CD4-positive, alpha-beta T cell treated with Interleukin-6 for 4 hours (primary cell): ENCODE measurements around the gene TMEM35A.
A peak's percentile ranks its signal among the peaks of the same experiment; 100 is the strongest.
"Not testable (repeated sequence)": the region's sequence is repeated elsewhere in the genome, so short reads cannot be mapped to it uniquely, and the experiment has no call there.

Experiments
- DNase-seq: peaks from one replicate; pipeline ENCODE4 v3.0.0-alpha.2; 2020; ENCODE audit warnings: mixed read lengths

TMEM35A gene

GRCh38 chrX:101078716-101079598 lies at the start of gene TMEM35A:
TSS of gene TMEM35A (plus strand) at chrX:101078879. CDS start at chrX:101079003, 124 bp downstream.
- no peak for DNase-seq

- no peak for DNase-seq
Observed at GRCh38 chrX:101029665-101030064, 49.0 kb upstream of the TMEM35A start.

GRCh38 chrX:101037231-101037630 lies 41.4 kb upstream of the TMEM35A start:
- DNase-seq, result no peak

GRCh38 chrX:101040197-101040596 lies 38.5 kb upstream of the TMEM35A start:
- no peak for DNase-seq

GRCh38 chrX:101051153-101051548 lies 27.5 kb upstream of the TMEM35A start:
- DNase-seq, result peak; percentile 2

GRCh38 chrX:101051549-101052302 lies 27.0 kb upstream of the TMEM35A start, which contains the start of gene TRMT2B:
TSS of gene TRMT2B (minus strand) at chrX:101052111. CDS start at chrX:101042289, 9,822 bp downstream.
- peak; percentile 87 for DNase-seq

- DNase-seq, result not testable (repeated sequence)
Observed at GRCh38 chrX:101056551-101056950, 22.1 kb upstream of the TMEM35A start.

- no peak for DNase-seq
Observed at GRCh38 chrX:101057093-101057714, 21.5 kb upstream of the TMEM35A start.

- DNase-seq, result no peak
Observed at GRCh38 chrX:101062176-101062575, 16.5 kb upstream of the TMEM35A start.

- DNase-seq, result no peak
Observed at GRCh38 chrX:101071582-101071981, 7.1 kb upstream of the TMEM35A start.

GRCh38 chrX:101079736-101080270 lies 1.1 kb downstream of the TMEM35A start:
- DNase-seq, result no peak

GRCh38 chrX:101080326-101081124 lies 1.8 kb downstream of the TMEM35A start:
- DNase-seq, result no peak

GRCh38 chrX:101081231-101081630 lies 2.6 kb downstream of the TMEM35A start:
- DNase-seq, result no peak

GRCh38 chrX:101091817-101092216 lies 13.1 kb downstream of the TMEM35A start:
- DNase-seq, result no peak

GRCh38 chrX:101097546-101098453 lies 19.1 kb downstream of the TMEM35A start, which contains the start of gene CENPI:
TSS of gene CENPI (plus strand) at chrX:101098204. CDS start at chrX:101101071, 2,867 bp downstream.
- DNase-seq, result peak; percentile 93

GRCh38 chrX:101108284-101108683 lies 29.6 kb downstream of the TMEM35A start:
- DNase-seq, result no peak

- no peak for DNase-seq
Observed at GRCh38 chrX:101117701-101118100, 39.0 kb downstream of the TMEM35A start.

GRCh38 chrX:101136235-101136634 lies 57.6 kb downstream of the TMEM35A start:
- DNase-seq, result no peak
